Ovary (tissue), 9 donors: ENCODE data around the gene C10orf88. TPM values are rescaled to one million over a fixed set of nuclear protein-coding genes. Genes with fewer than 3 reads are reported as not detected.

ENCODE experiments used
- DNase-seq, 5 donors: peaks; one replicate each; pipeline ENCODE4 v3.0.0-alpha.2; 2019 to 2020
- H3K27ac ChIP-seq, 2 donors: fragments of 200-600 bp; one replicate each; pipeline versions ENCODE4 v1.5.1 to v1.8.0; 2019 to 2022
- H3K27me3 ChIP-seq: fragments of 200-600 bp; one replicate; pipeline ENCODE4 v1.8.0; 2022
- H3K36me3 ChIP-seq: fragments of 200-600 bp; sonication (generic); one replicate; pipeline ENCODE4 v1.5.1; 2019
- H3K4me1 ChIP-seq: one replicate; pipeline ENCODE4 v1.8.1; 2013; ENCODE audit warnings: mild to moderate bottlenecking, moderate library complexity; ENCODE audit not compliant: insufficient read depth
- H3K4me3 ChIP-seq: fragments of 200-600 bp; sonication (generic); one replicate; pipeline ENCODE4 v1.5.1; 2017
- H3K9me3 ChIP-seq, 2 donors: fragments of 200-600 bp in 1 of 2; sonication (generic) in 1 of 2; one replicate each; pipeline versions ENCODE4 v1.5.1 to v1.8.1; 2013 to 2019; ENCODE audit warnings: mild to moderate bottlenecking in 1 of 2, moderate library complexity in 1 of 2
- EP300 ChIP-seq: sonication (generic); formaldehyde crosslinking; IDR thresholded peaks from one replicate; pipeline ENCODE4 v1.6.1; 2017; ENCODE audit warnings: antibody characterized with exemption
- POLR2A ChIP-seq: fragments of 450-650 bp; IDR thresholded peaks from one replicate; pipeline ENCODE4 v1.6.1; 2017; ENCODE audit warnings: antibody characterized with exemption, mild to moderate bottlenecking, moderate library complexity
- WGBS, 3 donors: extraction: QIAGEN DNeasy Blood & Tissue Kit in 1 of 3; methylation state at CpG; one replicate each; pipeline versions ENCODE4 v1.1.5 to v1.1.7; 2013 to 2017; 5-methylcytosine and 5-hydroxymethylcytosine counted together
- intact Hi-C, 4 donors: fragments of 100-400 bp; cut with DNase I; formaldehyde crosslinking; loops; one replicate each; pipeline versions ENCODE4 v1.11.0 to v1.15.1; 2022 to 2023
- polyA plus RNA-seq, 2 donors: library from polyadenylated mRNA; stranded (reverse); fragments of 200-250 nt in 1 of 2; fragments of 350-450 nt in 1 of 2; fragmentation: Illumina TruSeq in 1 of 2; extraction: RNeasy Lipid Tissue Mini Kit (QIAGEN cat#74804) in 1 of 2; gene quantifications; one replicate each; pipeline ENCODE4 v1.2.3, GENCODE V29; 2013 to 2014
- total RNA-seq, 7 donors: library from RNA; depleted of rRNA in 2 of 7; stranded (reverse); fragments of >200 nt in 2 of 7; fragmentation: NEBNext Ultra II Directional in 3 of 7; extraction: Animal tissue kit (Norgen Biotek cat#: 25700) in 3 of 7; gene quantifications; one replicate each; pipeline versions ENCODE4 v1.1.0 to v1.2.4, GENCODE V29; 2016 to 2023
- TF ChIP-seq, protein P1 (sequence below), 3 donors: fragments of 450-650 bp in 2 of 3; fragments of 200-600 bp in 1 of 3; IDR thresholded peaks; one replicate each; pipeline versions ENCODE4 v1.5.1 to v1.8.0; 2016 to 2022; ENCODE audit warnings: antibody characterized with exemption in 3 of 3, mild to moderate bottlenecking in 1 of 3
- donor health status: DM: no; HTN: no; CAD: no; lungs with moderate emphysema.
- donor health status: DM: no; HTN: no; CAD: no.
- donor health status: Bipolar disorder and iron deficiency.
- donor health status: DM: yes; HTN: yes; CAD: no.
- donor health status: DM: no; HTN: no; CAD: no.
- donor health status: DM: yes; HTN: yes; CAD: no.

Gene C10orf88
- total and polyA plus RNA-seq, 9 donors = 3.0 to 9.7 (median 7.2) TPM

GRCh38 chr10:122894261-122894944, 59.6 kb downstream of the C10orf88 start:
- no peaks in the 10 kb centered on the region for H3K4me1 ChIP-seq
- WGBS, 3 donors = 78 to 82% (median 80%) methylated on average over 5 of the region's 5 CpGs
- TF ChIP-seq POLR2A (no peak), EP300 (no peak)
- TF ChIP-seq, protein P1, sequence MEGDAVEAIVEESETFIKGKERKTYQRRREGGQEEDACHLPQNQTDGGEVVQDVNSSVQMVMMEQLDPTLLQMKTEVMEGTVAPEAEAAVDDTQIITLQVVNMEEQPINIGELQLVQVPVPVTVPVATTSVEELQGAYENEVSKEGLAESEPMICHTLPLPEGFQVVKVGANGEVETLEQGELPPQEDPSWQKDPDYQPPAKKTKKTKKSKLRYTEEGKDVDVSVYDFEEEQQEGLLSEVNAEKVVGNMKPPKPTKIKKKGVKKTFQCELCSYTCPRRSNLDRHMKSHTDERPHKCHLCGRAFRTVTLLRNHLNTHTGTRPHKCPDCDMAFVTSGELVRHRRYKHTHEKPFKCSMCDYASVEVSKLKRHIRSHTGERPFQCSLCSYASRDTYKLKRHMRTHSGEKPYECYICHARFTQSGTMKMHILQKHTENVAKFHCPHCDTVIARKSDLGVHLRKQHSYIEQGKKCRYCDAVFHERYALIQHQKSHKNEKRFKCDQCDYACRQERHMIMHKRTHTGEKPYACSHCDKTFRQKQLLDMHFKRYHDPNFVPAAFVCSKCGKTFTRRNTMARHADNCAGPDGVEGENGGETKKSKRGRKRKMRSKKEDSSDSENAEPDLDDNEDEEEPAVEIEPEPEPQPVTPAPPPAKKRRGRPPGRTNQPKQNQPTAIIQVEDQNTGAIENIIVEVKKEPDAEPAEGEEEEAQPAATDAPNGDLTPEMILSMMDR (IDR thresholded peaks at IDR 0.05) = no peak

DNA sequence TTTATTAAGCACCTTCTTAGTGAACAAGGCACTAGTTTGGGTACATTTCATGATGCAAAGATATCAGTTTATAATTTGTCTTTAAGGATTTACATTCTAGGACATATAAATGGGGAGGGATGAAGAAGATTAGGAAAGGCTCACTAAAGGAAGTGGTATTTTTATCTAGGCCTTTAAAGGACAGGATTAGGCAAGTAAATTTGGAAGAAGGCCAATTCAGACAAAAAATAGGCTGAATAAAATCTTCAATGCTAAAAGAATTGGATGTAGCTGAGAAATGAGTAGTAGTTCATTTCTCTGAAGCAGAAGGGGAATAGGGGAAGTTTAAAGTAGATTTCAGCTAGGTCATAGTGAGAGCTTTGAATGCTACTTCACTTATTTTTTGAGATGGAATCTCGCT, 69.9 kb downstream of the C10orf88 start:
- no peak for DNase-seq
- no peak for TF ChIP-seq EP300
- TF ChIP-seq, protein P1 (IDR thresholded peaks at IDR 0.05) = no peak
- TF ChIP-seq POLR2A = no peak
- H3K9me3 ChIP-seq = no peaks in the 10 kb centered on the region
- intact Hi-C loops = no loop called here
- H3K36me3 ChIP-seq = no peaks in the 10 kb centered on the region
- peaks cover 2% of the 10 kb centered on the region for H3K4me1 ChIP-seq
- no peaks in the 10 kb centered on the region for H3K27me3 ChIP-seq
- H3K27ac ChIP-seq = no peak overlapping the region
- WGBS, 3 donors = 83 to 100% (median 93%) methylated on average over 1 of the region's 1 CpG
- no peak overlapping the region for H3K4me3 ChIP-seq

More at GRCh38 chr10:122894261-122894944, 59.6 kb downstream of the C10orf88 start:
- intact Hi-C loops = no loop called here
- H3K27me3 ChIP-seq = no peaks in the 10 kb centered on the region
- H3K36me3 ChIP-seq = no peaks in the 10 kb centered on the region
- no peak overlapping the region for H3K27ac ChIP-seq
- no peak for DNase-seq
- no peaks in the 10 kb centered on the region for H3K9me3 ChIP-seq
- H3K4me3 ChIP-seq = no peak overlapping the region

DNA sequence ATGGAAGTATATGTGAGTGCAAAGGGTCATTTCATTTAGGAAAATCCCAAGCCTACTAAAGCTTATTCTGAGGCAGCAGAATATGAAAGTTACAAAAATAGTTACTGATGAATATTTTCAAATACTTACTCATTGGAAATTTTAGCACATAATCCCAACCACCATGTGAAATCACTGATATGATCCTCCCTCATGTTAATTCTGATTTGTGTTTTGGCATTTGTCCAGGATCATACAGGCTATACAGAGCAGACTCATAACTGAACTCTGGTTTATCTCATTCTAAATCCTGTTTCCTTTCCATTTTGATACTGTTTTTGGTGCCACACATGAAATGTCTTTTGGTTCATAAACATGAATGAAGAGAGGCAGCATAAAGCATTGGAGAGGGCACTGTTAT, 71.3 kb downstream of the C10orf88 start:
- Histone ChIP-seq H3K9me3 (no peaks in the 10 kb centered on the region), H3K36me3 (no peaks in the 10 kb centered on the region), H3K27me3 (no peaks in the 10 kb centered on the region), H3K4me3 (no peak overlapping the region), H3K4me1 (peaks cover 2% of the 10 kb centered on the region), H3K27ac (no peak overlapping the region)
- intact Hi-C loops = no loop called here
- TF ChIP-seq, protein P1 (IDR thresholded peaks at IDR 0.05) = no peak
- TF ChIP-seq POLR2A = no peak
- no peak for TF ChIP-seq EP300
- no peak for DNase-seq

Other genes starting within 250 kb of the C10orf88 start
- 1 to 10 TPM in 2 of 7 donors, under 1 TPM in 5; 0.45 to 2.9 (median 0.83) TPM for gene CUZD1, start 108.4 kb downstream of the C10orf88 start, total RNA-seq
- under 1 TPM; 0.36 to 0.98 TPM for gene CUZD1, start 108.4 kb downstream of the C10orf88 start, polyA plus RNA-seq
- gene FAM24B, start 74.6 kb downstream of the C10orf88 start, total RNA-seq = 1 to 10 TPM; 1.8 to 4.2 (median 3.3) TPM
- 1 to 10 TPM; 2.3 to 2.8 TPM for gene FAM24B, start 74.6 kb downstream of the C10orf88 start, polyA plus RNA-seq
- not detected for gene FAM24A, start 43.6 kb downstream of the C10orf88 start, total RNA-seq
- not detected for gene FAM24A, start 43.6 kb downstream of the C10orf88 start, polyA plus RNA-seq
- gene PSTK, start 26.2 kb upstream of the C10orf88 start, total RNA-seq = 1 to 10 TPM; 2.1 to 6.1 (median 3.3) TPM
- 1 to 10 TPM; 3.4 to 5.1 TPM for gene PSTK, start 26.2 kb upstream of the C10orf88 start, polyA plus RNA-seq
- gene IKZF5, start 54.6 kb upstream of the C10orf88 start, total RNA-seq = 10 to 100 TPM in 6 of 7 donors, 1 to 10 TPM in 1; 8.2 to 28.6 (median 20.5) TPM
- gene IKZF5, start 54.6 kb upstream of the C10orf88 start, polyA plus RNA-seq = 10 to 100 TPM; 11.8 to 13.5 TPM
- 10 to 100 TPM; 10.5 to 26.6 (median 24.0) TPM for gene ACADSB, start 54.8 kb upstream of the C10orf88 start, total RNA-seq
- 10 to 100 TPM in 1 of 2 donors, 1 to 10 TPM in 1; 8.8 to 25.3 TPM for gene ACADSB, start 54.8 kb upstream of the C10orf88 start, polyA plus RNA-seq
- under 1 TPM in 1 of 7 donors, not detected in 6; 0.23 TPM for gene HMX3, start 181.7 kb upstream of the C10orf88 start, total RNA-seq
- gene HMX3, start 181.7 kb upstream of the C10orf88 start, polyA plus RNA-seq = not detected
- not detected for gene HMX2, start 193.9 kb upstream of the C10orf88 start, total RNA-seq
- not detected for gene HMX2, start 193.9 kb upstream of the C10orf88 start, polyA plus RNA-seq
- gene BUB3, start 200.2 kb upstream of the C10orf88 start, total RNA-seq = 10 to 100 TPM; 56.0 to 63.1 (median 61.6) TPM
- 10 to 100 TPM; 54.8 to 57.0 TPM for gene BUB3, start 200.2 kb upstream of the C10orf88 start, polyA plus RNA-seq